HEK293 (cell line): ENCODE measurements around the gene ANKRD11.
A peak's percentile ranks its signal among the peaks of the same experiment; 100 is the strongest.

Experiments
- AEBP2 ChIP-seq: fragments of 450-650 bp; formaldehyde crosslinking; IDR thresholded peaks from 2 replicates; pipeline ENCODE4 v1.5.1; 2016; ENCODE audit warnings: missing biosample characterization, missing genetic modification characterization, borderline replicate concordance
- ELK4 ChIP-seq: IDR thresholded peaks from 2 replicates; pipeline ENCODE4 v1.6.1; 2011; ENCODE audit warnings: mild to moderate bottlenecking, low read depth, low read length, borderline replicate concordance
- PRDM6 ChIP-seq: fragments of 450-650 bp; formaldehyde crosslinking; IDR thresholded peaks from 2 replicates; pipeline ENCODE4 v1.5.1; 2017; ENCODE audit warnings: missing biosample characterization, missing genetic modification characterization
- SP3 ChIP-seq: fragments of 450-650 bp; formaldehyde crosslinking; IDR thresholded peaks from 2 replicates; pipeline ENCODE4 v1.5.1; 2016; ENCODE audit warnings: missing biosample characterization, missing genetic modification characterization
- TRIM28 ChIP-seq: IDR thresholded peaks from 2 replicates; pipeline ENCODE4 v1.6.1; 2011; ENCODE audit warnings: low read length, control low read depth, borderline replicate concordance
- YY1 ChIP-seq: fragments of 450-650 bp; formaldehyde crosslinking; IDR thresholded peaks from 2 replicates; pipeline ENCODE4 v1.5.1; 2018; ENCODE audit warnings: missing biosample characterization, missing genetic modification characterization
- ZBTB7A ChIP-seq: fragments of 450-650 bp; formaldehyde crosslinking; IDR thresholded peaks from 2 replicates; pipeline ENCODE4 v1.5.1; 2016; ENCODE audit warnings: low read depth, missing biosample characterization, missing genetic modification characterization
- ZFP41 ChIP-seq: fragments of 450-650 bp; formaldehyde crosslinking; IDR thresholded peaks from 2 replicates; pipeline ENCODE4 v1.5.1; 2016; ENCODE audit warnings: missing biosample characterization, missing genetic modification characterization, borderline replicate concordance
- ZNF112 ChIP-seq: fragments of 450-650 bp; formaldehyde crosslinking; IDR thresholded peaks from 2 replicates; pipeline ENCODE4 v1.5.0; 2017; ENCODE audit warnings: missing biosample characterization, missing genetic modification characterization
- ZNF146 ChIP-seq: fragments of 450-650 bp; formaldehyde crosslinking; IDR thresholded peaks from 2 replicates; pipeline ENCODE4 v1.5.1; 2016; ENCODE audit warnings: missing biosample characterization, missing genetic modification characterization
- ZNF155 ChIP-seq: fragments of 450-650 bp; formaldehyde crosslinking; IDR thresholded peaks from 2 replicates; pipeline ENCODE4 v1.5.1; 2016; ENCODE audit warnings: missing biosample characterization, missing genetic modification characterization
- ZNF18 ChIP-seq: fragments of 450-650 bp; formaldehyde crosslinking; IDR thresholded peaks from 2 replicates; pipeline ENCODE4 v1.5.1; 2016; ENCODE audit warnings: missing biosample characterization, missing genetic modification characterization
- ZNF214 ChIP-seq: fragments of 450-650 bp; formaldehyde crosslinking; IDR thresholded peaks from 2 replicates; pipeline ENCODE4 v1.5.1; 2017; ENCODE audit warnings: missing biosample characterization, mild to moderate bottlenecking, missing genetic modification characterization, borderline replicate concordance
- ZNF239 ChIP-seq: fragments of 450-650 bp; formaldehyde crosslinking; IDR thresholded peaks from 2 replicates; pipeline ENCODE4 v1.5.1; 2016; ENCODE audit warnings: missing biosample characterization, missing genetic modification characterization
- ZNF248 ChIP-seq: fragments of 450-650 bp; formaldehyde crosslinking; IDR thresholded peaks from 2 replicates; pipeline ENCODE4 v1.5.1; 2017; ENCODE audit warnings: missing biosample characterization, missing genetic modification characterization
- ZNF280C ChIP-seq: fragments of 450-650 bp; formaldehyde crosslinking; IDR thresholded peaks from 2 replicates; pipeline ENCODE4 v1.5.1; 2016; ENCODE audit warnings: missing biosample characterization, missing genetic modification characterization
- ZNF292 ChIP-seq: fragments of 450-650 bp; formaldehyde crosslinking; IDR thresholded peaks from 2 replicates; pipeline ENCODE4 v1.5.1; 2016; ENCODE audit warnings: low read depth, missing biosample characterization, missing genetic modification characterization, borderline replicate concordance
- ZNF302 ChIP-seq: fragments of 450-650 bp; formaldehyde crosslinking; IDR thresholded peaks from 2 replicates; pipeline ENCODE4 v1.5.1; 2016; ENCODE audit warnings: missing biosample characterization, missing genetic modification characterization, low read depth
- ZNF311 ChIP-seq: fragments of 450-650 bp; formaldehyde crosslinking; IDR thresholded peaks from 2 replicates; pipeline ENCODE4 v1.5.1; 2017; ENCODE audit warnings: missing biosample characterization, missing genetic modification characterization, borderline replicate concordance
- ZNF350 ChIP-seq: fragments of 450-650 bp; formaldehyde crosslinking; IDR thresholded peaks from 2 replicates; pipeline ENCODE4 v1.5.0; 2017; ENCODE audit warnings: missing biosample characterization, mild to moderate bottlenecking, missing genetic modification characterization
- ZNF354C ChIP-seq: fragments of 450-650 bp; formaldehyde crosslinking; IDR thresholded peaks from 2 replicates; pipeline ENCODE4 v1.5.1; 2016; ENCODE audit warnings: missing biosample characterization, missing genetic modification characterization, low read depth, borderline replicate concordance
- ZNF416 ChIP-seq: fragments of 450-650 bp; formaldehyde crosslinking; IDR thresholded peaks from 2 replicates; pipeline ENCODE4 v1.5.1; 2016; ENCODE audit warnings: missing biosample characterization, missing genetic modification characterization
- ZNF558 ChIP-seq: fragments of 450-650 bp; formaldehyde crosslinking; IDR thresholded peaks from 2 replicates; pipeline ENCODE4 v1.5.1; 2016; ENCODE audit warnings: missing biosample characterization, missing genetic modification characterization
- ZNF580 ChIP-seq: fragments of 450-650 bp; formaldehyde crosslinking; IDR thresholded peaks from 2 replicates; pipeline ENCODE4 v1.5.1; 2016; ENCODE audit warnings: missing biosample characterization, missing genetic modification characterization
- ZNF785 ChIP-seq: fragments of 450-650 bp; formaldehyde crosslinking; IDR thresholded peaks from 2 replicates; pipeline ENCODE4 v1.5.1; 2016; ENCODE audit warnings: missing biosample characterization, missing genetic modification characterization
- ZSCAN5A ChIP-seq: fragments of 450-650 bp; formaldehyde crosslinking; IDR thresholded peaks from 2 replicates; pipeline ENCODE4 v1.5.1; 2016; ENCODE audit warnings: missing biosample characterization, missing genetic modification characterization

Gene ANKRD11

GRCh38 chr16:89489040-89489897 lies 1.1 kb downstream of the ANKRD11 start (continued):
- TF ChIP-seq ZSCAN5A (no peak), ZNF214 (tag by site-specific recombination) (no peak), SP3 (tag by site-specific recombination) (peak; percentile 31; the same call in 1 of the 2 replicates), ZNF280C (no peak), ZFP41 (no peak), ZNF302 (tag by site-specific recombination) (no peak), ZNF239 (tag by site-specific recombination) (no peak), ZNF18 (tag by site-specific recombination) (no peak), ZNF416 (tag by site-specific recombination) (no peak), ZNF558 (tag by site-specific recombination) (no peak), PRDM6 (tag by site-specific recombination) (no peak), ZNF112 (tag by site-specific recombination) (no peak), ZNF248 (tag by site-specific recombination) (no peak), ZNF785 (tag by site-specific recombination) (peak; percentile 93), ZNF354C (tag by site-specific recombination) (no peak), ZBTB7A (tag by site-specific recombination) (0 out of 2 replicates have a peak, but pooled peaks have one; percentile 31), ZNF350 (tag by site-specific recombination) (no peak), ELK4 (no peak), ZNF292 (tag by site-specific recombination) (no peak), AEBP2 (no peak), ZNF580 (tag by site-specific recombination) (peak; percentile 84), TRIM28 (no peak), ZNF155 (no peak), ZNF146 (tag by site-specific recombination) (no peak), ZNF311 (tag by site-specific recombination) (no peak), YY1 (tag by site-specific recombination) (no peak)
